GM23338 (cell line): ENCODE data around the gene CD180. TPM values are rescaled to one million over a fixed set of nuclear protein-coding genes. Genes with fewer than 3 reads are reported as not detected.

ENCODE experiments used
- ATAC-seq: fragments of 200-7000 bp; cut with Tn5 transposase; 3 replicates; pipeline ENCODE4 v1.9.1; 2020
- DNase-seq: peaks from one replicate; pipeline ENCODE4 v3.0.0-alpha.2; 2015; ENCODE audit warnings: low spot score
- H2AFZ ChIP-seq: fragments of 200-600 bp; sonication (generic); 2 replicates; pipeline ENCODE4 v1.8.0; 2016; ENCODE audit warnings: antibody characterized with exemption, mild to moderate bottlenecking, moderate library complexity
- H3F3A ChIP-seq: fragments of 200-600 bp; sonication (generic); replicated peaks from 2 replicates; pipeline ENCODE4 v1.8.0; 2017; ENCODE audit warnings: antibody characterized with exemption, mixed run types, low read depth
- H3K27ac ChIP-seq: fragments of 200-600 bp; sonication (generic); 2 replicates; pipeline ENCODE4 v1.6.1; 2016; ENCODE audit warnings: low read depth
- H3K27me3 ChIP-seq: fragments of 200-600 bp; sonication (generic); 2 replicates; pipeline ENCODE4 v1.8.0; 2016; ENCODE audit warnings: mild to moderate bottlenecking, mixed run types, moderate library complexity; ENCODE audit not compliant: insufficient read depth
- H3K36me3 ChIP-seq: fragments of 200-600 bp; sonication (generic); 2 replicates; pipeline ENCODE4 v1.8.0; 2016; ENCODE audit warnings: mild to moderate bottlenecking; ENCODE audit not compliant: insufficient read depth
- H3K4me1 ChIP-seq: fragments of 200-600 bp; sonication (generic); 2 replicates; pipeline ENCODE4 v1.8.0; 2016; ENCODE audit warnings: mild to moderate bottlenecking, moderate library complexity; ENCODE audit not compliant: insufficient read depth
- H3K4me2 ChIP-seq: fragments of 200-600 bp; sonication (generic); 2 replicates; pipeline ENCODE4 v1.7.1; 2017; ENCODE audit warnings: mixed run types
- H3K4me3 ChIP-seq: fragments of 200-600 bp; sonication (generic); 2 replicates; pipeline ENCODE4 v1.6.1; 2016; ENCODE audit warnings: mixed run types
- H3K79me2 ChIP-seq: fragments of 200-600 bp; sonication (generic); replicated peaks from 2 replicates; pipeline ENCODE4 v1.8.0; 2017; ENCODE audit warnings: mild to moderate bottlenecking; ENCODE audit not compliant: insufficient read depth
- H3K9me2 ChIP-seq: fragments of 200-600 bp; sonication (generic); 2 replicates; pipeline ENCODE4 v1.8.0; 2017; ENCODE audit not compliant: insufficient read depth
- H4K20me1 ChIP-seq: fragments of 200-600 bp; sonication (generic); replicated peaks from 2 replicates; pipeline ENCODE4 v1.8.0; 2017; ENCODE audit warnings: mild to moderate bottlenecking; ENCODE audit not compliant: insufficient read depth
- H3K27ac Mint-ChIP-seq: 2 replicates; pipeline ENCODE4 v1.8.0; 2020; ENCODE audit warnings: inconsistent platforms, mild to moderate bottlenecking, moderate library complexity, mixed read lengths
- H3K27me3 Mint-ChIP-seq: 3 replicates; pipeline ENCODE4 v1.8.0; 2022; ENCODE audit warnings: low read depth, mild to moderate bottlenecking, moderate library complexity, mixed read lengths, inconsistent platforms; ENCODE audit not compliant: insufficient read depth, poor library complexity
- H3K36me3 Mint-ChIP-seq: 3 replicates; pipeline ENCODE4 v1.8.0; 2021; ENCODE audit warnings: low read depth, mild to moderate bottlenecking, inconsistent platforms, moderate library complexity, mixed read lengths
- H3K4me1 Mint-ChIP-seq: 3 replicates; pipeline ENCODE4 v1.8.0; 2020; ENCODE audit warnings: mild to moderate bottlenecking, inconsistent platforms, mixed read lengths
- H3K4me3 Mint-ChIP-seq: 3 replicates; pipeline ENCODE4 v1.8.0; 2021; ENCODE audit warnings: moderate library complexity, mild to moderate bottlenecking, inconsistent platforms, mixed read lengths
- H3K9me3 Mint-ChIP-seq: 3 replicates; pipeline ENCODE4 v1.8.0; 2020; ENCODE audit warnings: moderate library complexity, mild to moderate bottlenecking, inconsistent platforms, mixed read lengths
- JUNB ChIP-seq: IDR thresholded peaks from one replicate; pipeline ENCODE4 v1.6.1; 2016; ENCODE audit warnings: antibody characterized with exemption; ENCODE audit not compliant: unreplicated experiment
- NANOG ChIP-seq: IDR thresholded peaks from 2 replicates; pipeline ENCODE4 v1.6.1; 2016; ENCODE audit warnings: antibody characterized with exemption, borderline replicate concordance
- ZNF331 ChIP-seq: fragments of 250-450 bp; sonication (Bioruptor Pico); IDR thresholded peaks from 2 replicates; pipeline ENCODE4 v1.5.0; 2020; ENCODE audit warnings: low read depth, mild to moderate bottlenecking, moderate library complexity
- polyA plus RNA-seq: library from polyadenylated mRNA; unstranded; fragments of >200 nt; fragmentation: Nextera tagmentation; extraction: Ambion mirVana; gene quantifications from 2 replicates; pipeline ENCODE4 v1.2.1, GENCODE V29; 2016
- total RNA-seq: library from RNA; depleted of rRNA; stranded (reverse); fragments of >200 nt; shearing (Covaris generic); gene quantifications from 2 replicates; pipeline ENCODE4 v1.2.3, GENCODE V29; 2014
- TF ChIP-seq, protein P1 (sequence below): fragments of 250-450 bp; sonication (Bioruptor Pico); IDR thresholded peaks from 2 replicates; pipeline ENCODE4 v1.5.0; 2020; ENCODE audit warnings: mild to moderate bottlenecking, moderate library complexity
- TF ChIP-seq, protein P2 (sequence below), 2 experiments: fragments of 200-600 bp in 1 of 2; sonication (generic) in 1 of 2; conservative IDR thresholded peaks; 2 replicates each; pipeline versions ENCODE4 v1.5.1 to v1.6.1; 2016 to 2017; ENCODE audit warnings: antibody characterized with exemption in 2 of 2, low read depth in 2 of 2, mild to moderate bottlenecking in 2 of 2, moderate library complexity in 1 of 2

Gene CD180
- total and polyA plus RNA-seq, 2 experiments from 2014 or later, result not detected

DNA sequence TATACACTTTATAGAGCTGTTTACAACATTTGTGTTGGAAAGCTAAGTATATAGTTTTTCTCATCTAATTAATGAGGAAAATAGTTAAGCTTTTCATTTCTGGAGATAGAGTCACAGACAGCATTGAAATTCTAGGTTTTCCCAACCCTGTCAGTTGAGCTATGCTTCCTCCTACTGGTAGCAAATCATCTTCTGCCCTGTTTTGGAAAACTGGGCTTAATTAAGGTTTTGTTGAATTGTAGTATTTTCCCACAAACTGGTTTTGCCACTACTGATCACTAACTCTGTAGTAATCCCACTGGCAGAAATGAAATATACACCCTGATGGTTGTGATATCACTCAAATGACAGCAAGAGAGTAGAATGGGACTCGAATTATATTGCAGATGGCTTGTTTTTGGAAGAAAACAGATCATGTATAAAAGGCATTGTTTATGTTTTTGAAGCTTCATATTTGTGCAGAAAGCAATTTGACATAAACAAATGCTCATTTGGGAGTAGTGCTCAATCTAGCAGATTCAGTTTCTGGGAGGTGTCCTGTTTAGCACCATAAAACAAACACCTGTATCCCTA is 46.6 kb downstream of the CD180 start:
- peaks cover 3% of the 10 kb centered on the region for H3K27me3 Mint-ChIP-seq
- peak; percentile 27 for DNase-seq
- no peaks in the 10 kb centered on the region for H3F3A ChIP-seq
- ATAC-seq, result peak; percentile 33; the same call in 1 of the 3 replicates
- no peaks in the 10 kb centered on the region for H3K79me2 ChIP-seq
- no peaks in the 10 kb centered on the region for H3K9me3 Mint-ChIP-seq
- H4K20me1 ChIP-seq, result no peaks in the 10 kb centered on the region
- H3K27ac Mint-ChIP-seq, result no peak overlapping the region
- no peak overlapping the region for H2AFZ ChIP-seq
- TF ChIP-seq ZNF331 (CRISPR knock-in tag) (no peak), JUNB (no peak), NANOG (no peak)
- TF ChIP-seq, protein P1, sequence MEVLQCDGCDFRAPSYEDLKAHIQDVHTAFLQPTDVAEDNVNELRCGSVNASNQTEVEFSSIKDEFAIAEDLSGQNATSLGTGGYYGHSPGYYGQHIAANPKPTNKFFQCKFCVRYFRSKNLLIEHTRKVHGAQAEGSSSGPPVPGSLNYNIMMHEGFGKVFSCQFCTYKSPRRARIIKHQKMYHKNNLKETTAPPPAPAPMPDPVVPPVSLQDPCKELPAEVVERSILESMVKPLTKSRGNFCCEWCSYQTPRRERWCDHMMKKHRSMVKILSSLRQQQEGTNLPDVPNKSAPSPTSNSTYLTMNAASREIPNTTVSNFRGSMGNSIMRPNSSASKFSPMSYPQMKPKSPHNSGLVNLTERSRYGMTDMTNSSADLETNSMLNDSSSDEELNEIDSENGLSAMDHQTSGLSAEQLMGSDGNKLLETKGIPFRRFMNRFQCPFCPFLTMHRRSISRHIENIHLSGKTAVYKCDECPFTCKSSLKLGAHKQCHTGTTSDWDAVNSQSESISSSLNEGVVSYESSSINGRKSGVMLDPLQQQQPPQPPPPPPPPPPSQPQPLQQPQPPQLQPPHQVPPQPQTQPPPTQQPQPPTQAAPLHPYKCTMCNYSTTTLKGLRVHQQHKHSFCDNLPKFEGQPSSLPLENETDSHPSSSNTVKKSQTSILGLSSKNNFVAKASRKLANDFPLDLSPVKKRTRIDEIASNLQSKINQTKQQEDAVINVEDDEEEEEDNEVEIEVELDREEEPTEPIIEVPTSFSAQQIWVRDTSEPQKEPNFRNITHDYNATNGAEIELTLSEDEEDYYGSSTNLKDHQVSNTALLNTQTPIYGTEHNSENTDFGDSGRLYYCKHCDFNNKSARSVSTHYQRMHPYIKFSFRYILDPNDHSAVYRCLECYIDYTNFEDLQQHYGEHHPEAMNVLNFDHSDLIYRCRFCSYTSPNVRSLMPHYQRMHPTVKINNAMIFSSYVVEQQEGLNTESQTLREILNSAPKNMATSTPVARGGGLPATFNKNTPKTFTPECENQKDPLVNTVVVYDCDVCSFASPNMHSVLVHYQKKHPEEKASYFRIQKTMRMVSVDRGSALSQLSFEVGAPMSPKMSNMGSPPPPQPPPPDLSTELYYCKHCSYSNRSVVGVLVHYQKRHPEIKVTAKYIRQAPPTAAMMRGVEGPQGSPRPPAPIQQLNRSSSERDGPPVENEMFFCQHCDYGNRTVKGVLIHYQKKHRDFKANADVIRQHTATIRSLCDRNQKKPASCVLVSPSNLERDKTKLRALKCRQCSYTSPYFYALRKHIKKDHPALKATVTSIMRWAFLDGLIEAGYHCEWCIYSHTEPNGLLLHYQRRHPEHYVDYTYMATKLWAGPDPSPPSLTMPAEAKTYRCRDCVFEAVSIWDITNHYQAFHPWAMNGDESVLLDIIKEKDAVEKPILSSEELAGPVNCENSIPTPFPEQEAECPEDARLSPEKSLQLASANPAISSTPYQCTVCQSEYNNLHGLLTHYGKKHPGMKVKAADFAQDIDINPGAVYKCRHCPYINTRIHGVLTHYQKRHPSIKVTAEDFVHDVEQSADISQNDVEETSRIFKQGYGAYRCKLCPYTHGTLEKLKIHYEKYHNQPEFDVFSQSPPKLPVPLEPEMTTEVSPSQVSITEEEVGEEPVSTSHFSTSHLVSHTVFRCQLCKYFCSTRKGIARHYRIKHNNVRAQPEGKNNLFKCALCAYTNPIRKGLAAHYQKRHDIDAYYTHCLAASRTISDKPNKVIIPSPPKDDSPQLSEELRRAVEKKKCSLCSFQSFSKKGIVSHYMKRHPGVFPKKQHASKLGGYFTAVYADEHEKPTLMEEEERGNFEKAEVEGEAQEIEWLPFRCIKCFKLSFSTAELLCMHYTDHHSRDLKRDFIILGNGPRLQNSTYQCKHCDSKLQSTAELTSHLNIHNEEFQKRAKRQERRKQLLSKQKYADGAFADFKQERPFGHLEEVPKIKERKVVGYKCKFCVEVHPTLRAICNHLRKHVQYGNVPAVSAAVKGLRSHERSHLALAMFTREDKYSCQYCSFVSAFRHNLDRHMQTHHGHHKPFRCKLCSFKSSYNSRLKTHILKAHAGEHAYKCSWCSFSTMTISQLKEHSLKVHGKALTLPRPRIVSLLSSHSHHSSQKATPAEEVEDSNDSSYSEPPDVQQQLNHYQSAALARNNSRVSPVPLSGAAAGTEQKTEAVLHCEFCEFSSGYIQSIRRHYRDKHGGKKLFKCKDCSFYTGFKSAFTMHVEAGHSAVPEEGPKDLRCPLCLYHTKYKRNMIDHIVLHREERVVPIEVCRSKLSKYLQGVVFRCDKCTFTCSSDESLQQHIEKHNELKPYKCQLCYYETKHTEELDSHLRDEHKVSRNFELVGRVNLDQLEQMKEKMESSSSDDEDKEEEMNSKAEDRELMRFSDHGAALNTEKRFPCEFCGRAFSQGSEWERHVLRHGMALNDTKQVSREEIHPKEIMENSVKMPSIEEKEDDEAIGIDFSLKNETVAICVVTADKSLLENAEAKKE (CRISPR knock-in tag), result no peak
- TF ChIP-seq, protein P2, sequence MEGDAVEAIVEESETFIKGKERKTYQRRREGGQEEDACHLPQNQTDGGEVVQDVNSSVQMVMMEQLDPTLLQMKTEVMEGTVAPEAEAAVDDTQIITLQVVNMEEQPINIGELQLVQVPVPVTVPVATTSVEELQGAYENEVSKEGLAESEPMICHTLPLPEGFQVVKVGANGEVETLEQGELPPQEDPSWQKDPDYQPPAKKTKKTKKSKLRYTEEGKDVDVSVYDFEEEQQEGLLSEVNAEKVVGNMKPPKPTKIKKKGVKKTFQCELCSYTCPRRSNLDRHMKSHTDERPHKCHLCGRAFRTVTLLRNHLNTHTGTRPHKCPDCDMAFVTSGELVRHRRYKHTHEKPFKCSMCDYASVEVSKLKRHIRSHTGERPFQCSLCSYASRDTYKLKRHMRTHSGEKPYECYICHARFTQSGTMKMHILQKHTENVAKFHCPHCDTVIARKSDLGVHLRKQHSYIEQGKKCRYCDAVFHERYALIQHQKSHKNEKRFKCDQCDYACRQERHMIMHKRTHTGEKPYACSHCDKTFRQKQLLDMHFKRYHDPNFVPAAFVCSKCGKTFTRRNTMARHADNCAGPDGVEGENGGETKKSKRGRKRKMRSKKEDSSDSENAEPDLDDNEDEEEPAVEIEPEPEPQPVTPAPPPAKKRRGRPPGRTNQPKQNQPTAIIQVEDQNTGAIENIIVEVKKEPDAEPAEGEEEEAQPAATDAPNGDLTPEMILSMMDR (conservative IDR thresholded peaks at IDR 0.05; ENCODE audit: low read depth in 2 of 2), result peak; percentile 57 to 73
- no peak overlapping the region for H3K4me2 ChIP-seq
- no peaks in the 10 kb centered on the region for H3K36me3 Mint-ChIP-seq
- no peaks in the 10 kb centered on the region for H3K9me2 ChIP-seq
- H3K4me3 ChIP-seq, result no peak overlapping the region
- H3K4me1 ChIP-seq, result no peaks in the 10 kb centered on the region; the same call in 1 of the 2 replicates
- H3K27ac ChIP-seq, result no peak overlapping the region
- no peaks in the 10 kb centered on the region for H3K27me3 ChIP-seq
- no peak overlapping the region for H3K4me3 Mint-ChIP-seq
- H3K4me1 Mint-ChIP-seq, result peaks cover 2% of the 10 kb centered on the region; the same call in 1 of the 3 replicates
- H3K36me3 ChIP-seq, result no peaks in the 10 kb centered on the region
